ENCODE data around the gene MADD.

Gene MADD

GRCh38 chr11:47327949-47328348 is 58.0 kb downstream of the MADD start:
- H3K36me3 ChIP-seq (ENCODE audit: control insufficient read depth, insufficient read depth, low read length), result no peaks in the 10 kb centered on the region
- H3K4me2 ChIP-seq (ENCODE audit: low read length), result no peak overlapping the region
- H3K9me3 ChIP-seq (ENCODE audit: control insufficient read depth, low read length), result no peaks in the 10 kb centered on the region

DNA sequence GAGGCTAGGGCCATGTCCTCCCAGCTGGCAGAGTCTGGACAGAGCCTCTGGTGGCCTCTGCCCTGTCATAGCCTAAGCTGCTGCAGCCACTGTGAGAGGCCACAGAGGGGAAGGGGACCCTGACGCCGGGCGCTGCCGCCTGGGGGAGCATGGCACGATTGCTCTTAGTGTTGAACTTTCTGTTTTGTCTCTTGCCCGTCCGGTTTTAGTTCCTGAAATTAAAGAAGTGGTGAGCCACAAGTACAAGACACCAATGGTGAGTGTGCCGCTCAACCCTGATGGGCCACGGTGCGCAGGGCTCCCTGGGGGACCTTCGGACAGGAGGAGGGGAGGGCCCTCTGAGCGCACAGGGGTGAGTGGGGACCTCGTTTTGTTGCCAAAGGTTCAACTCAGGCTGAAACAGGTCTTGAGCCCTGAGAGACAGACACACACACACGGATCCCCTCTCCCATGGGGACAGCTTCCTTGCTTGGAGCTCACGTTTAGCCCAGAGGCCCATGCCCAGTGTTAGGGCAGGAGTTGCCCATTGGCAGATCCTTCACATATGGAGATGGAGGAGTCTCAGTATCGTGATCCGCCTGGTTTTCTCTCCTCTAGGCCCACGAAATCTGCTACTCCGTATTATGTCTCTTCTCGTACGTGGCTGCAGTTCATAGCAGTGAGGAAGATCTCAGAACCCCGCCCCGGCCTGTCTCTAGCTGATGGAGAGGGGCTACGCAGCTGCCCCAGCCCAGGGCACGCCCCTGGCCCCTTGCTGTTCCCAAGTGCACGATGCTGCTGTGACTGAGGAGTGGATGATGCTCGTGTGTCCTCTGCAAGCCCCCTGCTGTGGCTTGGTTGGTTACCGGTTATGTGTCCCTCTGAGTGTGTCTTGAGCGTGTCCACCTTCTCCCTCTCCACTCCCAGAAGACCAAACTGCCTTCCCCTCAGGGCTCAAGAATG is 58.8 kb downstream of the MADD start:
- no peak overlapping the region for H3K9ac ChIP-seq

More at GRCh38 chr11:47327949-47328348, 58.0 kb downstream of the MADD start:
- Histone ChIP-seq H3K9ac (no peak overlapping the region), H2AFZ (no peak overlapping the region), H3K4me3 (ENCODE audit: low read depth, low read length) (no peak overlapping the region), H3K79me2 (no peaks in the 10 kb centered on the region), H3K4me1 (peaks cover 17% of the 10 kb centered on the region), H3K27ac (no peak overlapping the region), H3K27me3 (ENCODE audit: control insufficient read depth, insufficient read depth, low read length) (no peaks in the 10 kb centered on the region)
- no peak for TF ChIP-seq CTCF (IDR thresholded peaks at IDR 0.05)

GRCh38 chr11:47329431-47329986 is 59.6 kb downstream of the MADD start:
- no peak for TF ChIP-seq CTCF (IDR thresholded peaks at IDR 0.05)
- H3K4me2 ChIP-seq (ENCODE audit: low read length), result no peak overlapping the region
- H2AFZ ChIP-seq, result no peak overlapping the region
- H3K4me3 ChIP-seq (ENCODE audit: low read depth, low read length), result no peak overlapping the region
- H3K4me1 ChIP-seq, result peaks cover 17% of the 10 kb centered on the region
- no peaks in the 10 kb centered on the region for H3K79me2 ChIP-seq
- peak overlapping the region; percentile 61 for H3K27ac ChIP-seq
- H3K36me3 ChIP-seq (ENCODE audit: control insufficient read depth, insufficient read depth, low read length), result no peaks in the 10 kb centered on the region
- H3K9ac ChIP-seq, result no peak overlapping the region
- H3K27me3 ChIP-seq (ENCODE audit: control insufficient read depth, insufficient read depth, low read length), result no peaks in the 10 kb centered on the region
- H3K9me3 ChIP-seq (ENCODE audit: control insufficient read depth, low read length), result no peaks in the 10 kb centered on the region

More for the DNA sequence above, 58.8 kb downstream of the MADD start:
- Histone ChIP-seq H2AFZ (no peak overlapping the region), H3K9me3 (ENCODE audit: control insufficient read depth, low read length) (no peaks in the 10 kb centered on the region), H3K79me2 (no peaks in the 10 kb centered on the region), H3K36me3 (ENCODE audit: control insufficient read depth, insufficient read depth, low read length) (no peaks in the 10 kb centered on the region), H3K27ac (peak overlapping the region; percentile 61), H3K27me3 (ENCODE audit: control insufficient read depth, insufficient read depth, low read length) (no peaks in the 10 kb centered on the region), H3K4me2 (ENCODE audit: low read length) (no peak overlapping the region), H3K4me1 (peaks cover 17% of the 10 kb centered on the region), H3K4me3 (ENCODE audit: low read depth, low read length) (no peak overlapping the region)
- TF ChIP-seq CTCF (IDR thresholded peaks at IDR 0.05), result no peak

GRCh38 chr11:47329987-47330931 is 60.3 kb downstream of the MADD start:
- Histone ChIP-seq H3K4me3 (ENCODE audit: low read depth, low read length) (no peak overlapping the region), H3K4me1 (peaks cover 17% of the 10 kb centered on the region), H3K79me2 (no peaks in the 10 kb centered on the region), H3K27me3 (ENCODE audit: control insufficient read depth, insufficient read depth, low read length) (no peaks in the 10 kb centered on the region), H3K27ac (peak overlapping the region; percentile 61), H3K4me2 (ENCODE audit: low read length) (no peak overlapping the region), H2AFZ (peak overlapping the region; percentile 17), H3K9me3 (ENCODE audit: control insufficient read depth, low read length) (no peaks in the 10 kb centered on the region), H3K9ac (no peak overlapping the region), H3K36me3 (ENCODE audit: control insufficient read depth, insufficient read depth, low read length) (no peaks in the 10 kb centered on the region)
- peak; percentile 32 for TF ChIP-seq CTCF (IDR thresholded peaks at IDR 0.05)
